HG03432 (cell line): ENCODE results near the gene ZNF660.

Source experiments
- ATAC-seq: cut with Tn5 transposase; IDR thresholded peaks from one replicate; pipeline ENCODE4 v1.9.1; 2021; ENCODE audit warnings: mild to moderate bottlenecking, moderate library complexity; ENCODE audit not compliant: unreplicated experiment

ZNF660 gene

GRCh38 chr3:44628716-44629115 is 44.0 kb downstream of the ZNF660 start:
- ATAC-seq: no peak

- no peak for ATAC-seq
Measured at GRCh38 chr3:44632193-44632592, 47.4 kb downstream of the ZNF660 start.

- ATAC-seq: no peak
Measured at GRCh38 chr3:44642337-44642736, 57.6 kb downstream of the ZNF660 start.

GRCh38 chr3:44643024-44643423 is 58.3 kb downstream of the ZNF660 start:
- ATAC-seq: no peak

GRCh38 chr3:44647771-44648170 is 63.0 kb downstream of the ZNF660 start:
- no peak for ATAC-seq

- ATAC-seq: peak; percentile 97
Measured at GRCh38 chr3:44648564-44649229, 63.9 kb downstream of the ZNF660 start, which contains the start of gene ZNF35. Gene ZNF35, plus strand, starts transcription at chr3:44648732. Its CDS starts 2,336 bp downstream, at chr3:44651068.
